ENCODE results near the gene VPS16.

The VPS16 gene

GRCh38 chr20:2836035-2836434 lies 4.5 kb upstream of the VPS16 start:
- DNase-seq, result no peak

GRCh38 chr20:2837221-2837960 lies 3.2 kb upstream of the VPS16 start:
- DNase-seq, result no peak

GRCh38 chr20:2838170-2838797 lies 2.3 kb upstream of the VPS16 start:
- DNase-seq, result no peak

- DNase-seq, result no peak
Observed at GRCh38 chr20:2838847-2839671, 1.5 kb upstream of the VPS16 start.

- DNase-seq, result no peak
Observed at GRCh38 chr20:2839732-2840137, 810 bp upstream of the VPS16 start.

- DNase-seq, result peak; percentile 16 to 35
Observed at GRCh38 chr20:2840967-2841531, 504 bp downstream of the VPS16 start.

GRCh38 chr20:2845607-2846006 lies 5.1 kb downstream of the VPS16 start:
- DNase-seq, result no peak

- no peak for DNase-seq
Observed at GRCh38 chr20:2846698-2847097, 6.2 kb downstream of the VPS16 start.

- no peak for DNase-seq
Observed at GRCh38 chr20:2847802-2848201, 7.3 kb downstream of the VPS16 start.

- no peak for DNase-seq
Observed at GRCh38 chr20:2849529-2849928, 9.0 kb downstream of the VPS16 start.

- no peak for DNase-seq
Observed at GRCh38 chr20:2851086-2851485, 10.5 kb downstream of the VPS16 start.

- DNase-seq, result no peak
Observed at GRCh38 chr20:2858591-2858990, 18.0 kb downstream of the VPS16 start.

- DNase-seq, result no peak
Observed at GRCh38 chr20:2859330-2860121, 19.0 kb downstream of the VPS16 start.

- DNase-seq, result no peak
Observed at GRCh38 chr20:2864626-2865025, 24.1 kb downstream of the VPS16 start.

- no peak for DNase-seq
Observed at GRCh38 chr20:2865101-2865500, 24.6 kb downstream of the VPS16 start.

- peak in 1 of 2 donors; percentile 29 for DNase-seq
Observed at GRCh38 chr20:2865630-2866029, 25.1 kb downstream of the VPS16 start.

- no peak for DNase-seq
Observed at GRCh38 chr20:2866236-2866635, 25.7 kb downstream of the VPS16 start.

GRCh38 chr20:2867081-2867864 lies 26.7 kb downstream of the VPS16 start:
- no peak for DNase-seq

- no peak for DNase-seq
Observed at GRCh38 chr20:2869381-2869780, 28.8 kb downstream of the VPS16 start.

GRCh38 chr20:2871111-2871465 lies 30.5 kb downstream of the VPS16 start:
- DNase-seq, result no peak

- no peak for DNase-seq
Observed at GRCh38 chr20:2871661-2872458, 31.3 kb downstream of the VPS16 start.

Measured in activated CD4-positive, alpha-beta T cell treated with anti-CD3 and anti-CD28 coated beads for 4 hours (primary cell).